WTC11 (cell line): Measurements from ENCODE around the gene ENTPD1.

Experiments used
- ATF3 ChIP-seq: sonication (generic); formaldehyde crosslinking; conservative IDR thresholded peaks from 2 replicates; pipeline ENCODE4 v1.8.1; 2022; ENCODE audit warnings: mild to moderate bottlenecking, missing genetic modification reagents
- CREB1 ChIP-seq: sonication (generic); formaldehyde crosslinking; IDR thresholded peaks from 2 replicates; pipeline ENCODE4 v1.8.0; 2023; ENCODE audit warnings: mild to moderate bottlenecking, missing genetic modification reagents
- JUN ChIP-seq: sonication (generic); formaldehyde crosslinking; IDR thresholded peaks from 2 replicates; pipeline ENCODE4 v1.8.0; 2023; ENCODE audit warnings: mild to moderate bottlenecking, missing genetic modification reagents
- TF ChIP-seq, protein P1 (sequence below): sonication (generic); formaldehyde crosslinking; IDR thresholded peaks from 2 replicates; pipeline ENCODE4 v1.8.0; 2022; ENCODE audit warnings: mild to moderate bottlenecking, missing genetic modification reagents
- TF ChIP-seq, protein P2 (sequence below): fragments of 200-600 bp; IDR thresholded peaks from 2 replicates; pipeline ENCODE4 v1.8.0; 2022; ENCODE audit warnings: antibody characterized with exemption

- TF ChIP-seq, protein P1, sequence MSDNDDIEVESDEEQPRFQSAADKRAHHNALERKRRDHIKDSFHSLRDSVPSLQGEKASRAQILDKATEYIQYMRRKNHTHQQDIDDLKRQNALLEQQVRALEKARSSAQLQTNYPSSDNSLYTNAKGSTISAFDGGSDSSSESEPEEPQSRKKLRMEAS (CRISPR knock-in tag): no peak
- TF ChIP-seq ATF3 (CRISPR knock-in tag) (no peak), CREB1 (CRISPR knock-in tag) (no peak), JUN (CRISPR knock-in tag) (no peak)
- TF ChIP-seq, protein P2, sequence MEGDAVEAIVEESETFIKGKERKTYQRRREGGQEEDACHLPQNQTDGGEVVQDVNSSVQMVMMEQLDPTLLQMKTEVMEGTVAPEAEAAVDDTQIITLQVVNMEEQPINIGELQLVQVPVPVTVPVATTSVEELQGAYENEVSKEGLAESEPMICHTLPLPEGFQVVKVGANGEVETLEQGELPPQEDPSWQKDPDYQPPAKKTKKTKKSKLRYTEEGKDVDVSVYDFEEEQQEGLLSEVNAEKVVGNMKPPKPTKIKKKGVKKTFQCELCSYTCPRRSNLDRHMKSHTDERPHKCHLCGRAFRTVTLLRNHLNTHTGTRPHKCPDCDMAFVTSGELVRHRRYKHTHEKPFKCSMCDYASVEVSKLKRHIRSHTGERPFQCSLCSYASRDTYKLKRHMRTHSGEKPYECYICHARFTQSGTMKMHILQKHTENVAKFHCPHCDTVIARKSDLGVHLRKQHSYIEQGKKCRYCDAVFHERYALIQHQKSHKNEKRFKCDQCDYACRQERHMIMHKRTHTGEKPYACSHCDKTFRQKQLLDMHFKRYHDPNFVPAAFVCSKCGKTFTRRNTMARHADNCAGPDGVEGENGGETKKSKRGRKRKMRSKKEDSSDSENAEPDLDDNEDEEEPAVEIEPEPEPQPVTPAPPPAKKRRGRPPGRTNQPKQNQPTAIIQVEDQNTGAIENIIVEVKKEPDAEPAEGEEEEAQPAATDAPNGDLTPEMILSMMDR: no peak
Observed at GRCh38 chr10:95830044-95830443, 74.1 kb downstream of the ENTPD1 start.
